Epithelial cell of proximal tubule (primary cell): ENCODE data around the gene YTHDC1. TPM values are rescaled to one million over a fixed set of nuclear protein-coding genes. Genes with fewer than 3 reads are reported as not detected.

ENCODE experiments used
- DNase-seq: peaks from one replicate; pipeline ENCODE4 v3.0.0-alpha.2; 2011; ENCODE audit warnings: low read depth
- H3K4me3 ChIP-seq: 2 replicates; pipeline ENCODE4 v1.5.1; 2011; ENCODE audit warnings: low read depth, mild to moderate bottlenecking, low read length
- total RNA-seq: library from RNA; depleted of rRNA; stranded (reverse); fragments of >200 nt; gene quantifications from 2 replicates; pipeline ENCODE4 v1.2.3, GENCODE V29; 2015
- TF ChIP-seq, protein P1 (sequence below): conservative IDR thresholded peaks from 2 replicates; pipeline ENCODE4 v1.5.1; 2012; ENCODE audit warnings: low read depth, mild to moderate bottlenecking, low read length

Gene YTHDC1
- total RNA-seq, 1 donor from 2014 or later = 55.0 TPM

DNA sequence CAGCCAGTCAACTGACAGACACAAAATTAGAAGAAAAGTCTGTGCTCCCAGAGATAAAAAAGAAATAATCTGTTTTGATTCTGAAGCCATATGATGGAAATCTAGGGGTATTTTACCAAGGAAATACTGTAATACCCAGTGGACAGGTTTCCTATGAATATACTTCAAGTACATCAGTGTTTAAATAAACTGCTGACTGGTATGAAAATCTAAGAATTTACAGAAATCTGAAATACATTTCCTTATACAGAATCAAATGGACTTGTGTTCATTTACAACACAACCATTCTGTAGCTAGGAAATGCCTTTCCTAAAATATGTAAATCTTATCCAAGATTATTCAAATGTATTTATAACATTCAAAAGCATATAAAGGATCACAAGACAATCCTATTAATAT, 13.4 kb downstream of the YTHDC1 start:
- DNase-seq = no peak
- no peak overlapping the region for H3K4me3 ChIP-seq
- TF ChIP-seq, protein P1, sequence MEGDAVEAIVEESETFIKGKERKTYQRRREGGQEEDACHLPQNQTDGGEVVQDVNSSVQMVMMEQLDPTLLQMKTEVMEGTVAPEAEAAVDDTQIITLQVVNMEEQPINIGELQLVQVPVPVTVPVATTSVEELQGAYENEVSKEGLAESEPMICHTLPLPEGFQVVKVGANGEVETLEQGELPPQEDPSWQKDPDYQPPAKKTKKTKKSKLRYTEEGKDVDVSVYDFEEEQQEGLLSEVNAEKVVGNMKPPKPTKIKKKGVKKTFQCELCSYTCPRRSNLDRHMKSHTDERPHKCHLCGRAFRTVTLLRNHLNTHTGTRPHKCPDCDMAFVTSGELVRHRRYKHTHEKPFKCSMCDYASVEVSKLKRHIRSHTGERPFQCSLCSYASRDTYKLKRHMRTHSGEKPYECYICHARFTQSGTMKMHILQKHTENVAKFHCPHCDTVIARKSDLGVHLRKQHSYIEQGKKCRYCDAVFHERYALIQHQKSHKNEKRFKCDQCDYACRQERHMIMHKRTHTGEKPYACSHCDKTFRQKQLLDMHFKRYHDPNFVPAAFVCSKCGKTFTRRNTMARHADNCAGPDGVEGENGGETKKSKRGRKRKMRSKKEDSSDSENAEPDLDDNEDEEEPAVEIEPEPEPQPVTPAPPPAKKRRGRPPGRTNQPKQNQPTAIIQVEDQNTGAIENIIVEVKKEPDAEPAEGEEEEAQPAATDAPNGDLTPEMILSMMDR = no peak

DNA sequence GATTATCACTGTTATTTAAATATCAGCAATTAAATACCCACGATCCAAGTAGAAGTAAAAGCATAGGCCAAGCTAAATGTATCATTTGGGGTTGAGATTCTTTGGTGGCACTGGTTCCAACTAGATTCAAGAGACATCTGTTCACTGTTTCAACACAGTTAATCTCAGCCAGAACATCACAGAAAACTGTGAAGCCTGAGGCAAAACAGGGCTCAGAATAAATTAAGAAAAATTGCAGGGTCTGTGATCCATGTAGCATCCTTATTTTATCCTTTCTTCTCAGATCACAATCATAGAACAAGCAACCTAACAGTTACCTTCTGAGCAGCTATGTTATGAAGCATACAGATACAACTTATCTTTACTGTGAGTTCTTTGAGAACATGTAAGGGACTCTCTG, 23.7 kb downstream of the YTHDC1 start:
- no peak for DNase-seq
- TF ChIP-seq, protein P1 = no peak
- H3K4me3 ChIP-seq = no peak overlapping the region

DNA sequence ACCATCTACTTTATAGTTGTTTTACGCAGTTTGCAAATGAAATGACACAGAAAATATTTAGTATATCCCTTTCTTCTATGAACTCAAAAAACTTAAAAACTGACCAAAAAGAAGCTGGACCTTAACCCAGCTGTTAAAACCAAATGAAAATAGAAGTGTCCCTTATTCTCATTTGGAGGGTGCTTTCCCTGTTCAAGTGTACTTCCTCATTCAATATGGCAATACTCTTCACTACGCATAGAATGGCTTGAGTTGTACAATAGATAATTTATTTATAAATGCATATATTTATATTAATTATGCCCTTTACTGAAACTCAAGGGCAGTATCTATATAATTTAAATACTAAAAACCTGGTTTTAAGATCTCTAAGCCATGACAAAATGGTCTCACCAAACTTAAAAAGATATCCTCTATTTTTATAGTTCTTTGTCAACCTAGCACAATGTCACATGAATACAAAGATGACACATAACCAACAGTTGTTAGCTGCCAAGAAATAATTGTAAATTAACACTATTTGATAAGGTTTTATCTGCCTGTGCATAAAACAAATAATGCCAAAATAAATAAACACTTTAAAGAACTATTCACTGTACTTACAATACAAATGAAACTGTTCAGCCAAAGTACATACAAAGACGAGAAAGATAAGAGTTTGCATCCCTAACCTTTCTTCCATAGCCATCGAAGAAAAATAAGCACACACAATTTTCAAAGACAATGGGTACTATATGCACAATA, 25.2 kb downstream of the YTHDC1 start:
- no peak for DNase-seq
- TF ChIP-seq, protein P1 = no peak
- H3K4me3 ChIP-seq = no peak overlapping the region

DNA sequence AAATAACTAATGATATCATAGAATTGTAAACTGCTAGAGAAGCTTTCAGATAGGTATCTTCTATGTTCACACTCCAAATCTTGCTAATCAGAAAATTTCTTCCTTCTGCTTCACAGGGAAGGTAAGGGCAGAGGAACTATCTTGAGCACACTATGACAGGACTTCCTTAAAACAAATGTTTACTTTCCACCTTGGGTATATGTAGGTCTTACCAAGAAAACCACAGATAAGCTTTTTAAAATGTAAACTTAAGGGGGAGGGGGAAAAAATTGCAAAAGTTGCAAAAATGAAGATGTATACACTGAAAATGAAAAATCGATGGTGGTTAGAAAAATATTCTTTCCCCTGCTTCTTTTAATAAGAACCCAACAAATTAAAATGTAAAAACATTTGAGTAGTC, 30.9 kb downstream of the YTHDC1 start:
- DNase-seq = no peak
- TF ChIP-seq, protein P1 = no peak
- H3K4me3 ChIP-seq = no peak overlapping the region

DNA sequence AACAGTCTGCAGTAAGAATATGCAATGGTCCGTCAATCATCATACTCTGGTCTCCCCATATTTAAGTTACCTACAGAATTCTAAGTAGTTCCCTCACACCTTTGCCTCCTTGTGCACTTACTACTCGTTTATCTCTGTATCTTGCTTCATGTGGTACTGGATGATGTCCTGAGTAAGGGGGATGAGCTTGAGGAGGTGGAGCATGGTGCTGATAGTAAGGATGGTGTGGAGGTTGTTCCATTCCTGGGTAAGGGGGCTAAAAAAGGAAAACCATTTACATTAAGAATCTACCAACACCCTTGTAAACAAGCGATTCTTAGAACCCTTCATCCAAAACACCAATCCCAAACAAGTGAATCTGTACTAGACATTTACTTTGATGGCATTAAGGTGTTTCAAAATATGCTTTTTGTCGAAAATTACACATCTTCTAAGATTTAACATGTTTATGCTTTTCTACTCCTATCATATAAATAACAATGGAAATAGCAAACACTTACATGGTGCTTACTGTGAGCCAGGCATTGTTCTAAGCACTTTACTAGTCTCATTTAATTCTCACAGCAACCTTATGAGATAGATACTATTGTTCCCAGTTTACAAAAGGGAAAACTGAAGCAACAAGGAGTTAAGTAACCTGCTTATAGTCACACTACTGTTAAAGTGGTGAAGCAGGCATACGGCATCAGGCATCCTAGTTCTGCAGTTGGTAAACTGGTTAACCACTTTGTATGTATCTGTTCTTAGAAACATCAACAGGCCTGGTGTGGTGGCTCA, 33.5 kb downstream of the YTHDC1 start:
- no peak for DNase-seq
- TF ChIP-seq, protein P1 = no peak
- no peak overlapping the region for H3K4me3 ChIP-seq

DNA sequence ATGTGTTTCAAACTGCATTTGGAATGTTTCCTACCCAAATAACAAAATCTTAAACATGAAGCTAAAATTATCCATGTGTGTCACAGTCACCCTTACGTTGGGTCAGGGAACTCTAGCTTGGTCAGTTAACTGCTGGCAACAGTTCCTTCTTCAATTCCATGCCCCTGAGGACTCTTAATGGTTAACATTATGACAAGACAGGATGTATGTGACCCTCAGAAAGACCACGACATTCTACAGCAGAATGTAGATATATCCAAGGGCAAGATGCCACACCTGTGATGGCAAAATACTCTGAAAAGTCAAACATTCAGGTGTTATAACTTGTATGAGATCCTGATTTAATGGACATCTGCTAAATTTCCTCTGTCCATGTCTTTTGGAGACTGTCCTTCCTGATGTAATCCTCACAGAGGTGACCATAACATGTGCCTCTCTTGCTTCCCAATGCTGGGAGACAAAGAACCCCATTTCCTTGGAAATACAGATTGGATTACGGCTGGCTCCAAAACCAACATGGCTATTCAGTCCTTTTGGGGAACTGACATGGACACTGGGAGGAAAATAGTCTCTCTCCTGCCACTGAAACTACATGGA, 39.1 kb downstream of the YTHDC1 start:
- TF ChIP-seq, protein P1 = no peak
- no peak overlapping the region for H3K4me3 ChIP-seq
- no peak for DNase-seq
